ENCODE results near the gene SERPINE3.

Gene SERPINE3

DNA sequence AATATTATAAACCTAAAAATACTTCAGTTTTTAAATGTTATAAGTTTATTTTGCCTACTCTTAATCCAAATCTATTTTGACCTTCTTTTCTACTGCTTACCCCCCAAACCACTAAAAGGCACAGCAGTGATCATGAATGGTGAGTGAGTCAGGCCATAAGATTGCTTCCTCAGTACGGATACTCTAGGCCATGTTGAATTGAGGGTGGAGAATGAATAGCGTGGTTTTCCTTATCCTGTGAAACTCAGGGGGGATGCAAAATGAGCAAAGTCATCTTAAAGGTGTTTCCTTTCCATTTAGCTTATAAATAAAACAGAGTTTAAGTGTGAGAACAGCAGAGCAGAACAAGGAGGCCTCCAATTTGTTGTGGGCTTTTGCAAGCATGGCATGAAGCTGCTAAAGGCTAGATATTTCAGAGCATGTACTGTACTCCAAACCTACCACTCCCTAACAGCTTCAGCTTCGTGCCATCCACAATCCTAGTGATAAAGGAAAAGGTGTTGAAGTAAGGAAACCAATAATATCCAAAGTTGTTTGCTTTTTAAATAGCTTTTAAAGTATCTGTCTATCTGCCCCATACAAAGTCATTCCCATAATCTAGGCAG lies 25.0 kb downstream of the SERPINE3 start:
- no peak for DNase-seq

DNA sequence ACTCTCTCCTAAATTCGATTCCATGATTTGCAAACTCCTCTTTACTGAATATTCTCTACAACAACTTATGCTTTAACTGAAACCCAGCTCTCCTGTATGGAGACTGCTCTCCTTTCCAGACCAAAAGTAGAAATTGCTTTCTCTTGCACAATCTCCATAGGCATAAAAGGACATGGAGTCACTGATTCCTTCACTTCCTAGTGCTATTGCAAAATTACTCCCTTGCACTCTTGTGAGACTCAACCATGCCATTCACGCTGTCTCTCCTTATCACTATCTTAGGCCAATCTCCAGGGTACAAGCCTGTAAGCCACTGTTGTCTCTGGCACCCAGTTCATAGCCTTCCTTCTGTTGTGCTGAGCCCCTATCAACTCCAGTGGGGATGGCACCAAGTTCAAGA lies 30.6 kb downstream of the SERPINE3 start:
- DNase-seq: no peak

DNA sequence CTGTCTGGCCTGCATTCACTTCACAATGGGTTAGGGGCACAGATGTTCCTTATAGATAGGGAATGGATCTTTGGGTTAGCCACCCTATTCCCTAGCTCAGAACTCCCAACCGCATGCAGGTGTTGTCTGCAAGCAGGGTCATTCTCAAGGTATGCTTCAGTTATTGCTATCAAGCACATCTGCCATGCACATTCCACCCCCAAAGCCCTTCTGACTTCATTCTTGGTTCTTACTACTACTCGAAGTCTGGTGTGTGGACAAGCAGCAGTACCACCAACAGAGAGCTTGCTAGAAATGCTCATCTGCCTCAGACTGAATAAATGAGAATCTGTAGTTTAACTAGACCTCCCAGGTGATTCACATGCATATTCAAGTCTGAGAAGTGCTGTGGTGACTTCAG lies 31.3 kb downstream of the SERPINE3 start:
- DNase-seq: no peak

DNA sequence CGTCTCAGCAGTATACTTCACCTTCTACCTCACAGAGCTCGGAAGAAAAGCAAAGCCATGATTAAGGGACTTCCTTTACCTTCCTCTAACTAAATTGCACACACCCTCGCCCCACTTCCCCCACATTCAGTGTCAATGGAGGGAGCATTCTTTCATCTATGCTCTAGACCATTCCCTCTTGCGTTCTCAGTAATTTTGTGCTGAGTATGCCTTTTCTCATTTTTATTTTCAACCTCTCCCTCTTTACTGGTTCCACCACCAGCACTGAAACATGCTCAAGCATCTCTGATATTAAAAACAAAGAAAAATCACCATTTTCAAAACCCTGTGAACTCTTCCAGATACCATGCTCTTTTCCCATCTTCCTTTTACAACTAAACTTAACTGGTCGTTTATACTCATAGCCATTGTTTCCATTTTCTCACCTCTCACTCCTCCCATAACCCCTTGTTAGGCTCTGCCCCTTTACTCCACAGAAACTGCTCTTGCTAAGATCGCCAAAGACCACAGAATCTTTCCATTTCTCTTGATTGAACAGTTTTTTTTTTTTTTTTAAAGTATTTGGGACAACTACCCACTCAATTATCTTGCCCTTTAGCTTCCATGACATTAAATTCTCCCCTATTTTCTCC lies 32.4 kb downstream of the SERPINE3 start:
- DNase-seq: no peak

DNA sequence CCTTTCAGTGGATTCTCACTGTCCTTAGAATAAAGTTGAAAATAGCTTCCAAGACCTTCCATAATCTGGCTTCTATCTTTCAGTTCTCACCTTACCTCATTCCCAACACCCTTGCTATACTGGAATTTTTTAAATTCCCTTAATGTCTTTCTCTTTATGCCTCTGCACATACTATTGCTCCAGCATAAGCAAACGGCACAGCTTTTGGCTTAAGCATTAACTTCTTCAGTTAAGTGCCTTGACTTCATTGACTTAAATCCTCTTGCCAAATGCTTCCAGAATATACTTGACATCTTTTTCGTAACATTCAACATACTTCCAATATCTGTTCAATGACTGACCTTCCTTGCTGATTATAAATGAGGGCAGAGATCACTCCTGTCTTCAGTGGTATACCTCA lies 34.0 kb downstream of the SERPINE3 start:
- no peak for DNase-seq

DNA sequence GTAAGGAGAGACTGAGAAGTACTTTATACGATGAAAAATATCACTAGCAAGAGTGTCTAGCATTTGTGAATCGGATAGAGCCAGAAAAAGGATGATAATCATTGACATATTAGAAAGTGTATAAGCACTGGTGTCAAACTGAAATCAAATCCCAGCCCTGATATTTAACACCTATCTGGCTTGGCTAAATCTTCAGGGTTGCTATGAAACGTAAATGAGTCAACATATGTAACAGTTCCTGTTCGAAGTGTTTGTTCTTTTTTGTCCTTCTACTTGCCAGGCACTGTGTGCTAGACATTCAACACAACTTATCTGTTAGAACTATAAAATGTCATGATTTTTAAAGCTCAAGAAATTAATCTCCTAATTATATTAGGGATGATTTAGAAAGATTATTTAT lies 40.8 kb downstream of the SERPINE3 start:
- DNase-seq: no peak

DNA sequence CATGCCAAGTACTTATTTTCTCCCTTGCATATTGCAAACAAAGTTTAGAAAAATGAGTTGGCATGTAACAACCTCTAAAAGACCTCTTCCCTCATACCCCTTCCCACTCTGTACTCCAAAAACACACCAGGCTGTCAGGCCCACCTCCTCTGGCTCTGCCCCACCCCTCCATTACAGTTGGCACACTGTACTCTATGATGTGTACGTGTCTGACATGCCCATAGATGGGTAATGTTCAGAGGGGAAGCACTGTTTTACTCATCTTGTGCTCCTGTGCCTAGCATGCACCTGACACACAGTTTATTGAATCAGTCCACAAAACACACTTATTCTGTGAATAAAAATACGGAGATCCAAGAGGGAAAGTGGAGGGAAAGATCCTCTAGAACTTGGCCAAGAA lies 45.6 kb downstream of the SERPINE3 start:
- DNase-seq: no peak

DNA sequence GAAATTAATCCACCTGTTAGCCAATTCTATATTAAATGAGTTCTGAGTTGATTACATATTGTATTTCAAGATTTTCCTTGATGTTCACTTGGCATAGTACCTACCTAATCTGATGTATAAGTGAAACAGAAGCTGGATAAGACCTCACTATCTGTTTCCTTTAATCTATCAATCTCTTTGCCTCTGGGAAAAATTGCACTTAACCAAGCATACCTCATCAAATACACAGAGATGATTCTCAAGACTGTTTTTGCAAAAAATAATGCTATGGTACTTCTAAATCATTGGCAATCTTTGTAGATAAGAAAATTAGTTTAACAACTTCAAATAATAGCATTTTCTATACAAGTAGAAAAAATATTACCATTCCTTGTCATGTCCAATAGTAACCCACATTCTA lies 55.2 kb downstream of the SERPINE3 start:
- no peak for DNase-seq

DNA sequence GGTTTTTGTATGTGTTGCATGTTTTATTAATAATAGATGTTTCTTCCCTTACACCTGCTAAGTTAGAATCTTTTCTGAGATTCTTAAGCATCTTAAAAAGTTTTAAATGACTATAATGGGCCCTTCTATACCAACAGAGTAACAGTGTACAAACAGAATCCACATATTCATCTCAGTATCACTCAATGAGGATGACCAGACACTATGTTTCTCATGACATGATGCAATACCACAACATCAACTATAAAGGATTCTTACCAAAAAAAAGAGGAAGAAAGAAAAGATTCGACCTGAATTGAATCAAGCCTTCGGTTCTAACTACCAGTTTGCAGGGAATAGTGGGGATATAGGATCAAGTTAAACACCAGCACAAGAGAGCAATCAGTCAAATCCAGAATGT lies 56.9 kb downstream of the SERPINE3 start:
- DNase-seq: no peak

DNA sequence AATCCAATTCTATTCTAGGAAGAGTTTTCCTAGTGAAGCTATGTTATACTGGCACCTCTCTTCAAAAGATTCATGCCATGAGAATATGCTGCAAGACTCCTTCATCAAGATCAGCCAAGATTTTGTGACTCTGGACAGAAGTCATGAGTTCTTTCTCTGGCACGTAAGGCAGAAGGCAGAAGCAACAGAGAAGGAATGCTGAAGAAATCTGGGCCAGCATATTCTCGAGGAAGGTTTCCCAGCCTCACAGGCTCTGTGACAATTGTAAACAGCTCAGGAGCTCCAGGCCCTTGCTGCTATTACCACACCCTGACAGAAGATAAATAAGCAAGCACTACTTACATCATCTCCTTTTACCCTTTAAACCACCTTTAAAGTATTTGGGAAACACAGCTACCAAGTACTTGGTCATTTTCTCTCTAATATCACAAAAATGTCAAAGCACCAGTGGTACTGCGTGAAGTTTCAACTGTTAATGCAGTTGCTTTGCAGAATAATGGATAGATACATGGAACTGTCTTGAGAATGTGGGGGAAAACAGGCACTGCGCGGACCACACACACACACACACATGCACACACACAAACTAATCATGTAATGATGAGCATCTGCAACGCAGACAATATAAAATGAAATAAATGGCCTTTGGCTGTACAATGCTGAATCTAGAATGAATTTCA lies 57.9 kb downstream of the SERPINE3 start:
- no peak for DNase-seq

DNA sequence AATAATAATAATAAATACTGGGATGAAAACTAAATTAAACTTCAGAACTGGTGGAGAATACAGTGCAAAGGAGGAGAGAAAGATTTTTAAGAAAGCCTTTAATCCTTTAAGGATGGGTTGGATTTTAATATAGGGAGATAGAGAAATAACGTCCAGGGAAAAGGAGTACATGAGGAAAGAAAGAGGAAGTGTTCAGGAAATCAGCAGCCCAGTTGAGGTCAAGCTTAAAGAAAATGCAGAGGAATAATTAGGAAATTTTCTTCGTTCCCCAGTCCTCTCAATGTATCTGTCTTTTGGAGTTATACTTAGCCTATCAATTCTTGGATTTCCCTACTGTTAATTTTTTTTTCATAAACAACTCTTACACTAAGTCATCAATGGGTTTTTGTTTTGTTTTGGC lies 65.7 kb downstream of the SERPINE3 start:
- no peak for DNase-seq

DNA sequence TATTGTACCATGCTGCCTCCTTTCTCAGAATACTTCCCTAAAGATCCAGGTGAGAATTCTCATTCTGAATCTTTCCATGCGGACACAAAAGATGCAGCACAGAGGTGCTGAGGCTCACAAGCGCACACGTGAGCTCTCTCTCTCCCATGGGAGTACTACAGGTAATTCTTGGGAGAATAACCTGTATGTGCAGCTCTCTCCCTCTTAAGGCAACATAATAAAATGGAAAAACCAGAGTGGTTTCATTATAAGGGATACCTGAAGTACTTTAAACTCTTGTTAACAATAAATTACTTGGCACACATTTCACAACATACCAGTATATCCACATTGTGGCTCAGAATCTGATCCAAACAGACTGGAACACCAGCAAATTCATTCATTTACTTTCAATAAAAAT lies 72.9 kb downstream of the SERPINE3 start:
- no peak for DNase-seq

All from CD4-positive, alpha-beta T cell treated with Interleukin-12 subunit alpha and Interleukin-12 subunit beta, for 1 hour (primary cell).